MM.1S (cell line): ENCODE measurements around the gene ERICH4.
A peak's percentile ranks its signal among the peaks of the same experiment; 100 is the strongest.

ENCODE experiments used
- DNase-seq: peaks from one replicate; pipeline ENCODE4 v3.0.0-alpha.2; 2015
- H2AFZ ChIP-seq: fragments of 300-600 bp; sonication (generic); 2 replicates; pipeline ENCODE4 v1.6.0; 2016; ENCODE audit warnings: antibody characterized with exemption, low read length
- H3F3A ChIP-seq: fragments of 300-600 bp; sonication (generic); 2 replicates; pipeline ENCODE4 v1.6.1; 2016; ENCODE audit warnings: mild to moderate bottlenecking, antibody characterized with exemption, low read length, moderate library complexity, mixed read lengths; ENCODE audit not compliant: insufficient read depth
- H3K27ac ChIP-seq: fragments of 300-600 bp; sonication (generic); 2 replicates; pipeline ENCODE4 v1.5.1; 2016; ENCODE audit warnings: mild to moderate bottlenecking, low read length
- H3K27me3 ChIP-seq: fragments of 300-600 bp; sonication (generic); replicated peaks from 2 replicates; pipeline ENCODE4 v1.6.0; 2016; ENCODE audit warnings: low read length; ENCODE audit not compliant: insufficient read depth
- H3K36me3 ChIP-seq: fragments of 300-600 bp; sonication (generic); replicated peaks from 2 replicates; pipeline ENCODE4 v1.6.1; 2016; ENCODE audit warnings: mild to moderate bottlenecking, low read length, mixed read lengths; ENCODE audit not compliant: insufficient read depth
- H3K4me1 ChIP-seq: fragments of 300-600 bp; sonication (generic); 2 replicates; pipeline ENCODE4 v1.6.1; 2016; ENCODE audit warnings: low read length, mixed read lengths
- H3K4me2 ChIP-seq: fragments of 300-600 bp; sonication (generic); 2 replicates; pipeline ENCODE4 v1.6.0; 2016; ENCODE audit warnings: low read depth, low read length
- H3K4me3 ChIP-seq: fragments of 300-600 bp; sonication (generic); 2 replicates; pipeline ENCODE4 v1.5.1; 2016; ENCODE audit warnings: low read length, mixed read lengths
- H3K79me2 ChIP-seq: fragments of 300-600 bp; sonication (generic); 2 replicates; pipeline ENCODE4 v1.6.1; 2016; ENCODE audit warnings: mixed run types, low read length, mixed read lengths
- H3K9ac ChIP-seq: fragments of 300-600 bp; sonication (generic); 2 replicates; pipeline ENCODE4 v1.6.1; 2016; ENCODE audit warnings: low read length, mixed read lengths
- H3K9me2 ChIP-seq: fragments of 300-600 bp; sonication (generic); replicated peaks from 2 replicates; pipeline ENCODE4 v1.6.1; 2016; ENCODE audit warnings: mild to moderate bottlenecking, low read length, mixed read lengths; ENCODE audit not compliant: insufficient read depth
- H3K9me3 ChIP-seq: fragments of 300-600 bp; sonication (generic); replicated peaks from 2 replicates; pipeline ENCODE4 v1.6.1; 2016; ENCODE audit warnings: mild to moderate bottlenecking, low read length, mixed read lengths; ENCODE audit not compliant: insufficient read depth
- H4K20me1 ChIP-seq: fragments of 300-600 bp; sonication (generic); 2 replicates; pipeline ENCODE4 v1.6.1; 2016; ENCODE audit warnings: mild to moderate bottlenecking, low read length, moderate library complexity, mixed read lengths; ENCODE audit not compliant: insufficient read depth
- EZH2 ChIP-seq: fragments of 300-600 bp; sonication (generic); optimal IDR thresholded peaks from 2 replicates; pipeline ENCODE3; 2017; ENCODE audit warnings: low read depth, mild to moderate bottlenecking, antibody characterized with exemption, low read length, mixed read lengths
- EZH2phosphoT487 ChIP-seq: fragments of 300-600 bp; sonication (generic); IDR thresholded peaks from 2 replicates; pipeline ENCODE4 v1.6.1; 2018; ENCODE audit warnings: antibody characterized with exemption, low read length
- TF ChIP-seq, protein P1 (sequence below): fragments of 300-600 bp; sonication (generic); IDR thresholded peaks from 2 replicates; pipeline ENCODE4 v1.5.1; 2016; ENCODE audit warnings: antibody characterized with exemption, low read length, mixed read lengths

ERICH4 gene

DNA sequence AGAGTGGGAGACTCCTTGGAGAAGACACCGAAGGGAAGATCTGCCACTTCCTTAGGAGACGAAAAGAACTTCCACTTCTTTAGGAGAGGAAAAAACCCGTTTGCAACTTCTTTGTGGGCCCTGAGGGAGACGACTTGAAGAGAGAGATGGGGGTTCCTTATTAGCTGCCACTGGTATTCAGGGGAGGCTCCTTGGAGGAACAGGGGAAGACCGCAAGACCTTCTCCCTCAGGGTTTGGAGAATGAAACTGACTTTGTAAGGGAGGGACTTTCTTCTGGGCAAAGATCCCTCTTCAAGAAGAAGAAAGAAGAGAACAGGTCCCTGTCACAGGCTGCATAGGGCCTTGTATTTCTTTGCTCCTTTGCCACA lies 44.9 kb upstream of the ERICH4 start:
- peaks cover 14% of the 10 kb centered on the region for H3K4me1 ChIP-seq
- H3K27ac ChIP-seq, result peak overlapping the region; percentile 77
- H3K36me3 ChIP-seq, result no peaks in the 10 kb centered on the region
- no peaks in the 10 kb centered on the region for H3F3A ChIP-seq
- H3K79me2 ChIP-seq, result peaks cover 57% of the 10 kb centered on the region
- peak overlapping the region; percentile 98 for H3K4me2 ChIP-seq
- no peaks in the 10 kb centered on the region for H3K9me3 ChIP-seq
- peak overlapping the region; percentile 98 for H3K4me3 ChIP-seq
- DNase-seq, result no peak
- peak overlapping the region; percentile 69 for H2AFZ ChIP-seq
- peak overlapping the region; percentile 98 for H3K9ac ChIP-seq
- TF ChIP-seq, protein P1, sequence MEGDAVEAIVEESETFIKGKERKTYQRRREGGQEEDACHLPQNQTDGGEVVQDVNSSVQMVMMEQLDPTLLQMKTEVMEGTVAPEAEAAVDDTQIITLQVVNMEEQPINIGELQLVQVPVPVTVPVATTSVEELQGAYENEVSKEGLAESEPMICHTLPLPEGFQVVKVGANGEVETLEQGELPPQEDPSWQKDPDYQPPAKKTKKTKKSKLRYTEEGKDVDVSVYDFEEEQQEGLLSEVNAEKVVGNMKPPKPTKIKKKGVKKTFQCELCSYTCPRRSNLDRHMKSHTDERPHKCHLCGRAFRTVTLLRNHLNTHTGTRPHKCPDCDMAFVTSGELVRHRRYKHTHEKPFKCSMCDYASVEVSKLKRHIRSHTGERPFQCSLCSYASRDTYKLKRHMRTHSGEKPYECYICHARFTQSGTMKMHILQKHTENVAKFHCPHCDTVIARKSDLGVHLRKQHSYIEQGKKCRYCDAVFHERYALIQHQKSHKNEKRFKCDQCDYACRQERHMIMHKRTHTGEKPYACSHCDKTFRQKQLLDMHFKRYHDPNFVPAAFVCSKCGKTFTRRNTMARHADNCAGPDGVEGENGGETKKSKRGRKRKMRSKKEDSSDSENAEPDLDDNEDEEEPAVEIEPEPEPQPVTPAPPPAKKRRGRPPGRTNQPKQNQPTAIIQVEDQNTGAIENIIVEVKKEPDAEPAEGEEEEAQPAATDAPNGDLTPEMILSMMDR, result no peak
- no peak for TF ChIP-seq EZH2
- no peak for TF ChIP-seq EZH2phosphoT487
- H3K9me2 ChIP-seq, result no peaks in the 10 kb centered on the region
- H3K27me3 ChIP-seq, result no peaks in the 10 kb centered on the region
- no peaks in the 10 kb centered on the region for H4K20me1 ChIP-seq

DNA sequence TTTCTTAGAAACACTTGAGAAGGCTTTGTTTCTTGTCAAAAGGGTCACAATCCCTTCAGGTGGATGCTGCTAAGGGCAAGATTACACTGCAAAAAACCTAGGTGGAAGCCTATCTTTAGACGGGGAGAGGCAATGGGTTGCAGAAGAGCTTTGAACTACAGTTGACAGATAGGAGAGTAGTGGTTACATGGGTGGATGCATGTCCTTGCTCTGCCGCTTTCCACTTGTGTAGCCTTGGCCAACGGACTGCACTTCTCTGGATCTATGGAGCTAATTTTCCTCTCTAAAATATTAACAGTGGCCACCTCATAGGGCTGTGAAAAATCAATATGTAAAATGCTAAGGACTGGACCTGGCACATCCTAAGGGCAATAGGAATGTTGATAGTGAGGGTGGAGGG lies 44.4 kb upstream of the ERICH4 start:
- H3K4me3 ChIP-seq, result peak overlapping the region; percentile 98
- no peak for TF ChIP-seq EZH2
- TF ChIP-seq, protein P1, result no peak
- no peak overlapping the region for H2AFZ ChIP-seq
- no peaks in the 10 kb centered on the region for H3K9me2 ChIP-seq
- H3K4me2 ChIP-seq, result peak overlapping the region; percentile 98
- no peaks in the 10 kb centered on the region for H3K9me3 ChIP-seq
- H3K9ac ChIP-seq, result peak overlapping the region; percentile 98
- peak overlapping the region; percentile 77; the same call in 1 of the 2 replicates for H3K27ac ChIP-seq
- H3K79me2 ChIP-seq, result peaks cover 54% of the 10 kb centered on the region
- H3K27me3 ChIP-seq, result no peaks in the 10 kb centered on the region
- H3F3A ChIP-seq, result no peaks in the 10 kb centered on the region
- no peaks in the 10 kb centered on the region for H4K20me1 ChIP-seq
- no peaks in the 10 kb centered on the region for H3K36me3 ChIP-seq
- DNase-seq, result no peak
- H3K4me1 ChIP-seq, result peaks cover 14% of the 10 kb centered on the region

DNA sequence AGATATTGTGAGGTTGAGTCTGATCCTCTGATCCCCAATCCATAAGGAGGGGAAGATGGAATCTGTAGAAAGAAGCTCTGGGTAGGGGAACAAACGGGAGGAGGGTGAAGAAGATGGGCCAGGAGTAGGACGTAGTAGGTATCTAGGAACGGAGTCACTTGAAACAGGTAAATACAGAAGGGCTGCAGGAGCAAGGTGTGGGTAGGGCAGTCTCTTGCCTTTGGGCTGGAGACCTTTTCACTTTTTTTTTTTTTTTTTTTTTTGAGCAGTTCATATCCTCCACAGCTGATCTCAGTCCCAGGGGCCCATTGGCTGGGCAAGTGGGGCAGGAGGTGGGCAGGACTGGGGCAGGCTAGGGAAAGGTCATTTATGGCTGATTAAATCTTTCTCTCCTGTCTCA lies 43.9 kb upstream of the ERICH4 start:
- peak overlapping the region; percentile 98; the same call in 1 of the 2 replicates for H3K9ac ChIP-seq
- H3K27me3 ChIP-seq, result no peaks in the 10 kb centered on the region
- H2AFZ ChIP-seq, result no peak overlapping the region
- H3K4me1 ChIP-seq, result peaks cover 14% of the 10 kb centered on the region
- H3K36me3 ChIP-seq, result no peaks in the 10 kb centered on the region
- H3K9me2 ChIP-seq, result no peaks in the 10 kb centered on the region
- H3K4me3 ChIP-seq, result peak overlapping the region; percentile 98; the same call in 1 of the 2 replicates
- H3K4me2 ChIP-seq, result peak overlapping the region; percentile 98
- TF ChIP-seq, protein P1, result no peak
- TF ChIP-seq EZH2 (no peak), EZH2phosphoT487 (no peak)
- H4K20me1 ChIP-seq, result no peaks in the 10 kb centered on the region
- no peak overlapping the region for H3K27ac ChIP-seq
- H3F3A ChIP-seq, result no peaks in the 10 kb centered on the region
- H3K79me2 ChIP-seq, result peaks cover 49% of the 10 kb centered on the region
- no peak for DNase-seq
- H3K9me3 ChIP-seq, result no peaks in the 10 kb centered on the region
